SK-N-SH (cell line): ENCODE measurements around the gene ROR2. TPM values are rescaled to one million over a fixed set of nuclear protein-coding genes. Genes with fewer than 3 reads are reported as not detected.

ENCODE experiments used
- CTCF ChIA-PET: fragments of 300-600, 350-600 bp; formaldehyde crosslinking; extraction: SDS; loops from one replicate; lab custom pipeline; 2021; lab: Yijun Ruan, JAX
- POLR2A ChIA-PET: fragments of 350-600 bp; sonication (Branson Sonifier 250); formaldehyde crosslinking; extraction: SDS; loops from one replicate; lab custom pipeline; 2020; ENCODE audit warnings: antibody characterized with exemption, inconsistent platforms; lab: Yijun Ruan, JAX
- DNase-seq: peaks from one replicate; pipeline ENCODE4 v3.0.0; 2012
- H2AFZ ChIP-seq: fragments of 200-600 bp; sonication (generic); 2 replicates; pipeline ENCODE4 v1.8.1; 2016; ENCODE audit warnings: antibody characterized with exemption, mild to moderate bottlenecking, low read depth
- H3F3A ChIP-seq: fragments of 200-600 bp; sonication (generic); replicated peaks from 2 replicates; pipeline ENCODE3; 2016; ENCODE audit warnings: antibody characterized with exemption, mild to moderate bottlenecking; ENCODE audit not compliant: insufficient read depth
- H3K27ac ChIP-seq, 2 experiments: fragments of 200-500 bp in 1 of 2; fragments of 200-600 bp in 1 of 2; sonication (Bioruptor generic) in 1 of 2; sonication (generic), shearing (Covaris generic) in 1 of 2; 2 replicates each; pipeline versions ENCODE4 v1.5.1 to v1.6.1; 2014 to 2016; ENCODE audit warnings: low read depth in 2 of 2, inconsistent platforms in 1 of 2, low read length in 1 of 2, mild to moderate bottlenecking in 1 of 2, mixed read lengths in 1 of 2
- H3K27me3 ChIP-seq: fragments of 200-600 bp; sonication (generic), shearing (Covaris generic); 2 replicates; pipeline ENCODE4 v1.6.1; 2016; ENCODE audit warnings: mixed run types; ENCODE audit not compliant: insufficient read depth
- H3K36me3 ChIP-seq, 2 experiments: fragments of 200-500 bp in 1 of 2; fragments of 200-600 bp in 1 of 2; sonication (Bioruptor generic) in 1 of 2; sonication (generic) in 1 of 2; replicated peaks in 1 of 2; 2 replicates each; pipeline versions ENCODE3 to v1.5.1; 2014 to 2016; ENCODE audit warnings: low read length in 1 of 2, mild to moderate bottlenecking in 1 of 2; ENCODE audit not compliant: insufficient read depth in 2 of 2, control insufficient read depth in 1 of 2
- H3K4me1 ChIP-seq, 2 experiments: fragments of 200-500 bp in 1 of 2; fragments of 200-600 bp in 1 of 2; sonication (Bioruptor generic) in 1 of 2; sonication (generic), shearing (Covaris generic) in 1 of 2; 2 replicates each; pipeline versions ENCODE4 v1.5.1 to v1.6.1; 2014 to 2016; ENCODE audit warnings: low read depth in 1 of 2, low read length in 1 of 2, mixed run types in 1 of 2; ENCODE audit not compliant: insufficient read depth in 2 of 2, control insufficient read depth in 1 of 2
- H3K4me2 ChIP-seq: fragments of 200-600 bp; sonication (generic), shearing (Covaris generic); 2 replicates; pipeline ENCODE4 v1.6.1; 2017; ENCODE audit warnings: mixed run types
- H3K4me3 ChIP-seq, 2 experiments: fragments of 200-500 bp in 1 of 2; fragments of 200-600 bp in 1 of 2; sonication (Bioruptor generic) in 1 of 2; sonication (generic), shearing (Covaris generic) in 1 of 2; 2 replicates each; pipeline versions ENCODE4 v1.5.1 to v1.8.1; 2014 to 2016; ENCODE audit warnings: low read depth in 2 of 2, inconsistent platforms in 1 of 2, low read length in 1 of 2, mild to moderate bottlenecking in 1 of 2, mixed read lengths in 1 of 2, moderate library complexity in 1 of 2
- H3K79me2 ChIP-seq: fragments of 200-600 bp; sonication (generic); 2 replicates; pipeline ENCODE4 v1.8.1; 2017; ENCODE audit warnings: mild to moderate bottlenecking; ENCODE audit not compliant: insufficient read depth
- H3K9ac ChIP-seq: fragments of 200-600 bp; sonication (generic); 2 replicates; pipeline ENCODE4 v1.6.1; 2017; ENCODE audit warnings: mixed run types
- H3K9me2 ChIP-seq: fragments of 200-600 bp; sonication (generic); 2 replicates; pipeline ENCODE4 v1.6.1; 2017; ENCODE audit warnings: mixed run types
- H3K9me3 ChIP-seq: fragments of 200-600 bp; sonication (generic); 2 replicates; pipeline ENCODE4 v1.6.1; 2017; ENCODE audit warnings: mixed run types, mild to moderate bottlenecking, moderate library complexity
- H4K20me1 ChIP-seq: fragments of 200-600 bp; sonication (generic); 2 replicates; pipeline ENCODE4 v1.6.1; 2017; ENCODE audit warnings: mild to moderate bottlenecking, mixed run types; ENCODE audit not compliant: insufficient read depth
- CHD2 ChIP-seq: fragments of 150-350 bp; IDR thresholded peaks from 2 replicates; pipeline ENCODE4 v1.6.1; 2018; ENCODE audit warnings: low read length; ENCODE audit not compliant: partially characterized antibody
- EP300 ChIP-seq, 2 experiments: IDR thresholded peaks; 2 replicates each; pipeline versions ENCODE4 v1.4.0 to v1.6.1; 2012; ENCODE audit warnings: borderline replicate concordance in 1 of 2, low read depth in 1 of 2, low read length in 1 of 2
- EZH2phosphoT487 ChIP-seq: fragments of 200-600 bp; sonication (generic); IDR thresholded peaks from 2 replicates; pipeline ENCODE4 v1.6.1; 2017; ENCODE audit warnings: low read depth, mixed run types, mild to moderate bottlenecking, antibody characterized with exemption, moderate library complexity, borderline replicate concordance
- FOXJ3 ChIP-seq: sonication (generic); formaldehyde crosslinking; IDR thresholded peaks from 2 replicates; pipeline ENCODE4 v1.5.1; 2020; ENCODE audit warnings: mild to moderate bottlenecking, missing genetic modification reagents
- FOXM1 ChIP-seq: IDR thresholded peaks from 2 replicates; pipeline ENCODE4 v1.4.0; 2012; ENCODE audit warnings: low read depth, mild to moderate bottlenecking
- GABPA ChIP-seq: IDR thresholded peaks from 2 replicates; pipeline ENCODE4 v1.4.0; 2012; ENCODE audit warnings: low read depth, mild to moderate bottlenecking
- GATA2 ChIP-seq: sonication (generic); formaldehyde crosslinking; IDR thresholded peaks from 2 replicates; pipeline ENCODE4 v1.5.0; 2020; ENCODE audit warnings: mild to moderate bottlenecking, missing genetic modification reagents
- JUND ChIP-seq: IDR thresholded peaks from 2 replicates; pipeline ENCODE4 v1.4.0; 2012
- MXI1 ChIP-seq: IDR thresholded peaks from 2 replicates; pipeline ENCODE4 v1.6.1; 2012; ENCODE audit warnings: mild to moderate bottlenecking, low read depth, low read length, improper control_type of control experiment
- NFIC ChIP-seq: IDR thresholded peaks from 2 replicates; pipeline ENCODE4 v1.4.0; 2012; ENCODE audit warnings: borderline replicate concordance
- RAD21 ChIP-seq: IDR thresholded peaks from 2 replicates; pipeline ENCODE4 v1.6.1; 2012; ENCODE audit warnings: mild to moderate bottlenecking, low read length
- RFX5 ChIP-seq: IDR thresholded peaks from 2 replicates; pipeline ENCODE4 v1.6.1; 2012; ENCODE audit warnings: mild to moderate bottlenecking, improper control_type of control experiment, low read length
- RXRA ChIP-seq: IDR thresholded peaks from 2 replicates; pipeline ENCODE4 v1.4.0; 2012; ENCODE audit warnings: low read depth, mild to moderate bottlenecking, borderline replicate concordance
- SMC3 ChIP-seq: IDR thresholded peaks from 2 replicates; pipeline ENCODE4 v1.6.1; 2012; ENCODE audit warnings: low read depth, low read length, improper control_type of control experiment
- WGBS: methylation state at CpG from one replicate; pipeline ENCODE4 v1.1.6; 2017; ENCODE audit warnings: low lambda C conversion rate; 5-methylcytosine and 5-hydroxymethylcytosine counted together
- polyA plus RNA-seq, 3 experiments: library from polyadenylated mRNA; depleted of rRNA; stranded (reverse); fragments of >200 nt; gene quantifications; 2 replicates each; pipeline ENCODE4 v1.2.3, GENCODE V29; 2012
- TF ChIP-seq, protein P1 (sequence below): IDR thresholded peaks from 2 replicates; pipeline ENCODE4 v1.6.1; 2012; ENCODE audit warnings: mild to moderate bottlenecking, low read depth, low read length, moderate library complexity
- TF ChIP-seq, protein P2 (sequence below): IDR thresholded peaks from 2 replicates; pipeline ENCODE4; 2012
- TF ChIP-seq, protein P3 (sequence below): IDR thresholded peaks from 2 replicates; pipeline ENCODE4 v1.4.0; 2012; ENCODE audit warnings: low read depth
- TF ChIP-seq, protein P4 (sequence below): fragments of 200-600 bp; sonication (generic); IDR thresholded peaks from 2 replicates; pipeline ENCODE4 v1.6.1; 2017; ENCODE audit warnings: antibody characterized with exemption, mild to moderate bottlenecking, moderate library complexity

ROR2 gene
- polyA plus RNA-seq, 1 of the 3 experiments (the other 2 are of a cell fraction): 0.43 TPM

DNA sequence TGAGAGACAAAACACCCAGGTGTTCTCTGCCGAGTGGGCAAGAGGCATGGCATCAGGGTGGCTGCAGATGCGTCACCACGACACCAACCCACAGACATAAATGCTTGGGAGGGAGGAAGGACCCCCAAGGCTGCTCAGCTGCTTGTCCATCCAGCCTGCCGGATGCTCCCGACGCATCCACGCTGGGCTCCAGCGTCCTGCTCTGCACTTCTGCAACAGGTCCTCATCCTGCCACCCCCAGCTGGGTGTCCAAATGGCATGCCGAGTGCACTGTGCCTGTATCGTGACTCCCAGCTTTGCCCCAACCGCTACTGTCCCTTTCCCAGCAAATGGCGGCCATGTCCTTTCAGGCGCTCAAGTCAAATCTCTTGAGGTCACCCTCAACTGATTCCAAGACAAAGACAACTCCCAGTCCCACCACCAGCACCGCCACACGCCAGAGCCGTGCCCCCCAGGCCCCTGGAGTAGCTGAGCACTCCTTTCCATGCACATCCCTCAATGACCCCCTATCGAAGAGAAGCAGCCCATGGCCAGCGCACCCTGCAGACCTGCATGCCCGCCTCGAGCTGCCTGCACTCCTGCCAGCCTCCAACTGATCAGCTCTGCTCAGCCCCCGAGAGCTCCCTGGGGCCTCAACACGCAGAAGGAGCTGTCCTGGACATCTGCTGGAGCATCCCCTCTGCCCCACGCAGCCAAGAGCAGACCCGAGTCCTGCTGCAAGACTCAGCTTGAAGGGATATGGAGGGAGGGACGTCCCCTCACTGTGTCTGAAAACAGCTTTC, 116.7 kb downstream of the ROR2 start:
- no peak for TF ChIP-seq GATA2 (CRISPR knock-in tag)
- no peak for TF ChIP-seq JUND
- no peak for TF ChIP-seq GABPA
- TF ChIP-seq MXI1: no peak
- no peak for TF ChIP-seq RXRA
- TF ChIP-seq, protein P1, sequence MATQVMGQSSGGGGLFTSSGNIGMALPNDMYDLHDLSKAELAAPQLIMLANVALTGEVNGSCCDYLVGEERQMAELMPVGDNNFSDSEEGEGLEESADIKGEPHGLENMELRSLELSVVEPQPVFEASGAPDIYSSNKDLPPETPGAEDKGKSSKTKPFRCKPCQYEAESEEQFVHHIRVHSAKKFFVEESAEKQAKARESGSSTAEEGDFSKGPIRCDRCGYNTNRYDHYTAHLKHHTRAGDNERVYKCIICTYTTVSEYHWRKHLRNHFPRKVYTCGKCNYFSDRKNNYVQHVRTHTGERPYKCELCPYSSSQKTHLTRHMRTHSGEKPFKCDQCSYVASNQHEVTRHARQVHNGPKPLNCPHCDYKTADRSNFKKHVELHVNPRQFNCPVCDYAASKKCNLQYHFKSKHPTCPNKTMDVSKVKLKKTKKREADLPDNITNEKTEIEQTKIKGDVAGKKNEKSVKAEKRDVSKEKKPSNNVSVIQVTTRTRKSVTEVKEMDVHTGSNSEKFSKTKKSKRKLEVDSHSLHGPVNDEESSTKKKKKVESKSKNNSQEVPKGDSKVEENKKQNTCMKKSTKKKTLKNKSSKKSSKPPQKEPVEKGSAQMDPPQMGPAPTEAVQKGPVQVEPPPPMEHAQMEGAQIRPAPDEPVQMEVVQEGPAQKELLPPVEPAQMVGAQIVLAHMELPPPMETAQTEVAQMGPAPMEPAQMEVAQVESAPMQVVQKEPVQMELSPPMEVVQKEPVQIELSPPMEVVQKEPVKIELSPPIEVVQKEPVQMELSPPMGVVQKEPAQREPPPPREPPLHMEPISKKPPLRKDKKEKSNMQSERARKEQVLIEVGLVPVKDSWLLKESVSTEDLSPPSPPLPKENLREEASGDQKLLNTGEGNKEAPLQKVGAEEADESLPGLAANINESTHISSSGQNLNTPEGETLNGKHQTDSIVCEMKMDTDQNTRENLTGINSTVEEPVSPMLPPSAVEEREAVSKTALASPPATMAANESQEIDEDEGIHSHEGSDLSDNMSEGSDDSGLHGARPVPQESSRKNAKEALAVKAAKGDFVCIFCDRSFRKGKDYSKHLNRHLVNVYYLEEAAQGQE: no peak
- TF ChIP-seq, protein P2, sequence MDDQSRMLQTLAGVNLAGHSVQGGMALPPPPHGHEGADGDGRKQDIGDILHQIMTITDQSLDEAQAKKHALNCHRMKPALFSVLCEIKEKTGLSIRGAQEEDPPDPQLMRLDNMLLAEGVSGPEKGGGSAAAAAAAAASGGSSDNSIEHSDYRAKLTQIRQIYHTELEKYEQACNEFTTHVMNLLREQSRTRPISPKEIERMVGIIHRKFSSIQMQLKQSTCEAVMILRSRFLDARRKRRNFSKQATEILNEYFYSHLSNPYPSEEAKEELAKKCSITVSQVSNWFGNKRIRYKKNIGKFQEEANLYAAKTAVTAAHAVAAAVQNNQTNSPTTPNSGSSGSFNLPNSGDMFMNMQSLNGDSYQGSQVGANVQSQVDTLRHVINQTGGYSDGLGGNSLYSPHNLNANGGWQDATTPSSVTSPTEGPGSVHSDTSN: no peak
- TF ChIP-seq, protein P3, sequence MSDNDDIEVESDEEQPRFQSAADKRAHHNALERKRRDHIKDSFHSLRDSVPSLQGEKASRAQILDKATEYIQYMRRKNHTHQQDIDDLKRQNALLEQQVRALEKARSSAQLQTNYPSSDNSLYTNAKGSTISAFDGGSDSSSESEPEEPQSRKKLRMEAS: no peak
- TF ChIP-seq, protein P4, sequence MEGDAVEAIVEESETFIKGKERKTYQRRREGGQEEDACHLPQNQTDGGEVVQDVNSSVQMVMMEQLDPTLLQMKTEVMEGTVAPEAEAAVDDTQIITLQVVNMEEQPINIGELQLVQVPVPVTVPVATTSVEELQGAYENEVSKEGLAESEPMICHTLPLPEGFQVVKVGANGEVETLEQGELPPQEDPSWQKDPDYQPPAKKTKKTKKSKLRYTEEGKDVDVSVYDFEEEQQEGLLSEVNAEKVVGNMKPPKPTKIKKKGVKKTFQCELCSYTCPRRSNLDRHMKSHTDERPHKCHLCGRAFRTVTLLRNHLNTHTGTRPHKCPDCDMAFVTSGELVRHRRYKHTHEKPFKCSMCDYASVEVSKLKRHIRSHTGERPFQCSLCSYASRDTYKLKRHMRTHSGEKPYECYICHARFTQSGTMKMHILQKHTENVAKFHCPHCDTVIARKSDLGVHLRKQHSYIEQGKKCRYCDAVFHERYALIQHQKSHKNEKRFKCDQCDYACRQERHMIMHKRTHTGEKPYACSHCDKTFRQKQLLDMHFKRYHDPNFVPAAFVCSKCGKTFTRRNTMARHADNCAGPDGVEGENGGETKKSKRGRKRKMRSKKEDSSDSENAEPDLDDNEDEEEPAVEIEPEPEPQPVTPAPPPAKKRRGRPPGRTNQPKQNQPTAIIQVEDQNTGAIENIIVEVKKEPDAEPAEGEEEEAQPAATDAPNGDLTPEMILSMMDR: no peak
- TF ChIP-seq EP300 (IDR thresholded peaks at IDR 0.05; ENCODE audit: borderline replicate concordance in 1 of 2, low read depth in 1 of 2, low read length in 1 of 2): no peak
- no peak for TF ChIP-seq NFIC
- no peak for TF ChIP-seq SMC3
- TF ChIP-seq CHD2: no peak
- TF ChIP-seq FOXJ3: no peak
- TF ChIP-seq RFX5: no peak
- no peak for TF ChIP-seq RAD21
- no peak for TF ChIP-seq FOXM1
- no peak for TF ChIP-seq EZH2phosphoT487
- no peak overlapping the region for H3K9ac ChIP-seq
- ChIA-PET POLR2A (no interaction called here), CTCF (interaction anchor here (1.2 to 2.2 kb wide), 2 partner anchors 11 to 117 kb away, joined by 3 to 9 read pairs; partner anchors contain the start of gene ROR2)
- H3K36me3 ChIP-seq: no peaks in the 10 kb centered on the region
- no peaks in the 10 kb centered on the region for H4K20me1 ChIP-seq
- no peak overlapping the region for H3K27ac ChIP-seq
- no peak overlapping the region for H3K4me2 ChIP-seq
- H3K9me3 ChIP-seq: no peaks in the 10 kb centered on the region
- H3K79me2 ChIP-seq: no peaks in the 10 kb centered on the region
- no peaks in the 10 kb centered on the region for H3F3A ChIP-seq
- 58% methylated on average over 9 of the region's 25 CpGs for WGBS
- H3K9me2 ChIP-seq: no peaks in the 10 kb centered on the region
- H3K4me3 ChIP-seq: no peak overlapping the region
- no peak overlapping the region for H2AFZ ChIP-seq
- no peaks in the 10 kb centered on the region for H3K27me3 ChIP-seq
- peaks cover 0 to 27% of the 10 kb centered on the region in 2 experiments; a peak in 1 of 4 replicates for H3K4me1 ChIP-seq
- DNase-seq: no peak
